ENCODE results near the gene DAPL1. TPM values are rescaled to one million over a fixed set of nuclear protein-coding genes. Genes with fewer than 3 reads are reported as not detected.

DAPL1 gene
- total RNA-seq = not detected in 2 replicates
- not detected in 2 replicates for polyA plus RNA-seq

DNA sequence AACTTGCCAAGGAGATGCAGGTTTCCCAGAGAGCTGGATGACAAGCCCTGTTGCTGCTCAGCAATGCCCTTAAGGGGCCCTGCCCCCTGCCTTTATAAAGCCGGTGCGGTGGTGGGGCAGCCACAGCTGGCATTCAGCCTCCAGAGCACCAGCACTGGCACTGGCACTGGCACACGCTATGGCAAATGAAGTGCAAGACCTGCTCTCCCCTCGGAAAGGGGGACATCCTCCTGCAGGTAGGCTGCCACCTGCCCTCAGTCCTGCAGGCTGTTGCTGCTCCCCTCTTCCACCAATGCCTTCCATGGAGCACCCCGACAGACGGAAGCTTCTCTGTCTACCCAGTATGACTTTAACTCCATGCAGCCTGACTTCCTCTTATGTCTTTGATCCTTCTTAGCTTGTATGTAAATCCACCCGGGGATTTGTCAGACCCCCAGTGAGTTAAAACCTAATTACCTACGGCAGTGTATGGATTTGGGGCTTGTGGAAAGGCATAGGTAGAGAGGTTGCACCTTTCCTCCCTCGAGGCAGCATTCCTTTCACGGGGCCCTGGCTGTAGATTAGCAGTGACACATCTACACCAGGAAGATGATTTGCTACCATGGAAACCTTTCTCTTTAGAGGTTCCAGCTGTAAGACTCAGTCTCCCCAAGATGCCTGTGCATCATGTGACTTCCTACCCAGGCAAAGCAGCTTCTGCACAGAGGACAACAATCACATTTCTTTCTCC is at the start of gene DAPL1:
TSS of gene DAPL1 (plus strand) at position 123 of the 730 bp plus-strand sequence. CDS start at position 179, 56 bp downstream.
- no peaks in the 10 kb centered on the region for H3K36me3 ChIP-seq
- H3K4me3 ChIP-seq = no peak within 1 kb of the TSS
- no peak for TF ChIP-seq CTCF (IDR thresholded peaks at IDR 0.05; ENCODE audit: low read depth, low read length)
- H3K27ac ChIP-seq = no peak within 1 kb of the TSS
- no peaks in the 10 kb centered on the region for H3K27me3 ChIP-seq
- no peaks in the 10 kb centered on the region for H3K9me3 ChIP-seq (ENCODE audit: low read depth)
- DNase-seq (ENCODE audit: low read depth in 1 of 2, low spot score in 1 of 2) = peak in 1 of 2 donors; percentile 9
- H3K4me1 ChIP-seq (ENCODE audit: low read depth) = no peaks in the 10 kb centered on the region

- H3K9me3 ChIP-seq (ENCODE audit: low read depth) = no peaks in the 10 kb centered on the region
- H3K4me1 ChIP-seq (ENCODE audit: low read depth) = peaks cover 3% of the 10 kb centered on the region
- H3K27ac ChIP-seq = no peak overlapping the region
- peaks cover 7% of the 10 kb centered on the region for H3K27me3 ChIP-seq
- no peak for TF ChIP-seq CTCF (IDR thresholded peaks at IDR 0.05; ENCODE audit: low read depth, low read length)
- DNase-seq (ENCODE audit: low read depth in 1 of 2, low spot score in 1 of 2) = no peak
- no peak overlapping the region for H3K4me3 ChIP-seq
- H3K36me3 ChIP-seq = no peaks in the 10 kb centered on the region
Measured at GRCh38 chr2:158745866-158746382, 49.2 kb upstream of the DAPL1 start.

- H3K4me3 ChIP-seq = no peak overlapping the region
- H3K27ac ChIP-seq = no peak overlapping the region
- H3K9me3 ChIP-seq (ENCODE audit: low read depth) = no peaks in the 10 kb centered on the region
- H3K36me3 ChIP-seq = no peaks in the 10 kb centered on the region
- DNase-seq (ENCODE audit: low read depth in 1 of 2, low spot score in 1 of 2) = no peak
- peaks cover 7% of the 10 kb centered on the region for H3K27me3 ChIP-seq
- H3K4me1 ChIP-seq (ENCODE audit: low read depth) = peaks cover 3% of the 10 kb centered on the region
- no peak for TF ChIP-seq CTCF (IDR thresholded peaks at IDR 0.05; ENCODE audit: low read depth, low read length)
Measured at GRCh38 chr2:158746488-158746887, 48.6 kb upstream of the DAPL1 start.

DNA sequence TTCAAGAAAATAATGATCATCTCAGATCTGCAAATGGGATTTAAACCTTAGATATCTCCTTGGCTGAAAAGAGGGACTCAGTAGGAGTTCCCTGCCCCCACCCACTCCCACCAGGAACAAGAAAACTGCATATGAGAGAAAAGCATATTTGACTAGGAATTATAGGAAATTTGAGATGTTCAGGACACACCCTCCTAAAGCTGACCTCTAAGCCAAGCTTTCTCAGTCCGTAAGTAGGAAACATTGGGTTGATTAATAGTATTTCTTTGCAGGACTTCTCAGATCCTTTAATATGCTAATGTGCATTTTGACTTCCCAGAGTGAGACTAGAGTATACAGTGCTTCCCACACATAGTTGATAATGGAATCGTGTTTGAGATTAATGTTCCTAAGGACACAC is 47.8 kb upstream of the DAPL1 start:
- no peak overlapping the region for H3K27ac ChIP-seq
- H3K27me3 ChIP-seq = peaks cover 7% of the 10 kb centered on the region
- H3K9me3 ChIP-seq (ENCODE audit: low read depth) = no peaks in the 10 kb centered on the region
- DNase-seq (ENCODE audit: low read depth in 1 of 2, low spot score in 1 of 2) = no peak
- H3K4me3 ChIP-seq = no peak overlapping the region
- no peak for TF ChIP-seq CTCF (IDR thresholded peaks at IDR 0.05; ENCODE audit: low read depth, low read length)
- no peaks in the 10 kb centered on the region for H3K4me1 ChIP-seq (ENCODE audit: low read depth)
- H3K36me3 ChIP-seq = no peaks in the 10 kb centered on the region

DNA sequence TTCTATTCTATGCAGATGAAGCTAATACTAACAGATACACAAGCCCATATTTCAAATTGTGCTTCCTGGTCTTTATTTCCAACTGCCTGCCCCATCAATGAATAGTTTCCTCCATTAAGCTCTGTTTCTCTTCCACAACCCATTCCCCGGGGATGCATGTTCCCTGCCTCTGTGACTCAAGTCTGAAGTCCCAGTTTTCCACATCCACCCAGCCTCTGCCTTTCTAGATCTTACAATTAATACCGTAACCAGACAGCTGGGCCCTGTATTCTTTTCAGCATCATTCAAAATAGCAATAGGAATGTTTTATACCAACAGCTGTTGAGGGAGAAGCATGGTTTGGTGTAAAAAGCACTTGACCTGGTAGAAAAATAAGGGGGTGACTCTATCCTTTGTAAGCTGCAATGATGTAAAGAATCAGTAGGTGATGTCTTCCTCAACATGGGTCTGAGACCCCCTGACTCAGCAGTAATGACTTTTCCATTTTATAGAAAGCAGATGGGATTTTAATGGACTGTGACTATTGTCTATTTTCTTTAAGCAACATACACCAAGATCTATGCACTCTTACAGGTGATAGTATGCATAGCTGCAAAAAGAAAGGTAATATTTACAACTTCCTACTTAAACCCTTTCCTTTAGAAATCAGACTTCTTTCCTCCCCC is 46.1 kb upstream of the DAPL1 start:
- no peak for TF ChIP-seq CTCF (IDR thresholded peaks at IDR 0.05; ENCODE audit: low read depth, low read length)
- H3K9me3 ChIP-seq (ENCODE audit: low read depth) = no peaks in the 10 kb centered on the region
- no peak overlapping the region for H3K4me3 ChIP-seq
- H3K4me1 ChIP-seq (ENCODE audit: low read depth) = no peaks in the 10 kb centered on the region
- DNase-seq (ENCODE audit: low read depth in 1 of 2, low spot score in 1 of 2) = no peak
- peaks cover 7% of the 10 kb centered on the region for H3K27me3 ChIP-seq
- H3K36me3 ChIP-seq = no peaks in the 10 kb centered on the region
- no peak overlapping the region for H3K27ac ChIP-seq
